Embryonic facial prominence (tissue), 1 donor: ENCODE data around the gene HELLS.
"Not testable (repeated sequence)": the region's sequence is repeated elsewhere in the genome, so short reads cannot be mapped to it uniquely, and the experiment has no call there.

Experiments
- DNase-seq: peaks from one replicate; pipeline ENCODE4 v3.0.0-alpha.2; 2016; ENCODE audit errors: extremely low spot score

HELLS gene

GRCh38 chr10:94607111-94607510 is 61.5 kb downstream of the HELLS start:
- DNase-seq = no peak

- DNase-seq = no peak
Observed at GRCh38 chr10:94608559-94608958, 63.0 kb downstream of the HELLS start.

DNA sequence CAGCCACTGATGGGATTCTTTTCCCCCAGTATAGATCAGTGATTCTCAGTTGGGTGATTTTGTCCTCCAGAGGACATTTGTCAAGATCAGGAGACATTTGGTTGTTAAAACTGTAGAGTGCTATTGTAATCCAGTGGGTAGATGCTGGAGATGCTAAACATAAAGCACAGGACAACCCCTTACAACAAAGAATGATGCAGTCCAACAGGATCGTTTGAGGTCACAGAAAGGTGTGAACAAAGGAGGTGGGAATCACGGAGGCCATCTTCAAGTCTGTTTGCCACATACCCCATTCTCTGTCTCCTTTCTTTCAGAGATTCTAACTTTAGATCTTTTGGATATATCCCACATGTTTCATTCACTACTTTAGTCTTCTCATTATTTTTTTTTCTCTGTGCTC is 69.0 kb downstream of the HELLS start:
- DNase-seq = no peak

DNA sequence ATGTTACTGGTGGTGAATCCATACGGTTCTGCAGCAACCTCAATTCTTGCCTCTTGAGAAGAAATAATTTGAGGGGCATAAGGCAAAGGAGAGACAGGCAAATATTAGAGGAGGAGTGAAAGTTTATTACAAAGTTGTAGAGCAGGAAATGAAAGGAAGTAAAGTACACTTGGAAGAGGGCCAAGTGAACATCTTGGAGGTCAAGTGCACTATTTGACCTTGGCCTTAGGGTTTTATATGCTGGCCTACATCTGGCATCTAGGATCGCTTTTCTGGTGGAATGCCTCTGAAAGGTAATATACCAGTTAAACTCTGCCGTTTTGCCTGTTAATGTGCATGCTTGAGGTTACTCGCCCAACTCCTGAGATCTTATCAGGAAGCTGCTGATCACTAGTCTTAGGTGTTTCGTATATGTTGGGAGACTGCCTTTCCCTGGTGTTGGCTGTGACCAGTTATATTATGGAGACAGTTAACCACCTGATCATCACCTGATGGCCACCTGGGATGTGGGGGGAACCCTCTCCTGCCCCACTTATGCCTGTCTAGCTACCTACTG is 71.9 kb downstream of the HELLS start:
- DNase-seq = no peak

- no peak for DNase-seq
Observed at GRCh38 chr10:94622666-94623205, 77.1 kb downstream of the HELLS start.

DNA sequence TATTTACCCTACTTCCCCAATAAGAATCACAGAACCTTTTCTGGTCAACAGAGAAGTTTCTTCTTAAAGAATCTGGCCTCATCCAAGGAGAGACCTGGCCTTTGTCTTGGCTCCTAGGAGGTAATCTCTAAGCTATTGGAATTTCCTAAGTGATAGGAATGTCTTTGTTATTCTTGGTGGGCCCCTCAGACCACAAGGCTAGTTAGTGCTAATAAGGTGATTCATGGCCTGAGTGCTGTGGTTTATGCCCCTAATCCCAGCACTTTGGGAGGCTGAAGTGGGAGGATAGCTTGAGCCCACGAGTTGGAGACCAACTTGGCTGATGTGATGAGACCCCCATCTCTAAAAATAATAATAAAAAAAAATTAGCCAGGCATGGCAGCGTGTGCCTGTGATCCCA is 78.0 kb downstream of the HELLS start:
- no peak for DNase-seq

GRCh38 chr10:94626476-94626875 is 80.9 kb downstream of the HELLS start:
- DNase-seq = no peak

DNA sequence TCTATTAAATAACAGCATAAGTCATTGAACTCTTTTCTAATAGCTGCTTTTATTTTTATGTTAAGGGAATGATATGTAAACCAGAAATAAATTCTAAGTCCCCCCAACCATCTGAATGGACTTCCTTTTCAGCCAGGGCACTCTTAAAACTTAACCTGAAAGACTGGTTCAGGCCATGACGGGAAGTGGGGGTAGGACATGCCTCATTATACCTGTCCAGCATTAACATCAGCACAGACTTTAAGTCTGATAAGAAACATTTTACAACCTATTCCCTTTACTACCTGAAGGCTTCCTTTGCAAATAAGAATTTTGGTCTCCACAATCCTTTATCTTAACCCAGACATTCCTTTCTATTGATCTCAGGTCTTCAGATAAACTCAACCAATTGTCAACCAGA is 81.9 kb downstream of the HELLS start:
- no peak for DNase-seq

DNA sequence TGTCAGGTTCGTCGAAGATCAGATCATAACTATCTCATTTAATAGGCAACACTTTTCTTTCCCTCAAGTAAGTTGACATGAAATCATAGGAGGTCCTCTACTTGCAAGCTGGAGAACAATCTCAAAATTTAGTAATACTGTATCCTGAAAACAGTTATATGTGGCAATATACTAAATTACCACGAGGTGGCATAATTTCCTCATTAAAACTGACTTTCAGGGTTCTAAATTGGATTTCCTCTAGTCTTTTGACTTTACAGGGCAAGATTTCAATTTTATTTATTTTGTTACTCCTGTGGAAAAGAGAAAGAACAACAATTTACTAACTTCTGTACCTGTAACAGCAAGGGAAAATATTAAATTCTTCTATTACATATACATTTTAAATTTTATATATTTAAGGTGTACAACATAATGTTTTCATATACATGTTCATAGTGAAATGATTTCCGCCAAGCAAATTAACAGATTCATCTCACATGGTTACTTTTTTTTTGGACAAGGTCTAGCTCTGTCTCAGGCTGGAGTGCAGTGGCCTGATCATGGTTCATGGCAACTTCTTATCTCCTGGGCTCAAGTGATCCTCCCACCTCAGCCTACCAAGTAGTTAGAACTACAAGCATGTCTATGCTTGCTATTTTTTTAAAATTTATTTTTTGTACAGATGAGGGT is 84.6 kb downstream of the HELLS start:
- DNase-seq = peak; percentile 6

- no peak for DNase-seq
Observed at GRCh38 chr10:94631077-94631875, 85.7 kb downstream of the HELLS start.

DNA sequence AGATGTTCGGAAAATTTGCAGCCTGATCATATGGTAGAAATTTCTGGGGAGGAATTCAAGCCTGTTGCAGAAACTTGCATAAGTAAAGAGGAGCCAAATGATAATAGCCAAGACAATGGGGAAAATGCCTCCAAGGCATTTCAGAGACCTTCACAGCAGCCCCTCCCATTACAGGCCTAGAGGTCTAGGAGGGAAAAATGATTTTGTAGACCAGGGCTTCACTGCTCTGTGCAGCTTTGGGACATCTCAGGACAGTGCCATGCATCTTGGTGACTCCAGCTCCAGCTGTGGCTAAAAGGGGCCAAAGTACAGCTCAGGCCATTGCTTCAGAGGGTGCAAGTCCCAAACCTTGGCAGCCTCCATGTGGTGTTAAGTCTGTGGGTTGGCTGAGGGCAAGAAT is 87.4 kb downstream of the HELLS start:
- no peak for DNase-seq

DNA sequence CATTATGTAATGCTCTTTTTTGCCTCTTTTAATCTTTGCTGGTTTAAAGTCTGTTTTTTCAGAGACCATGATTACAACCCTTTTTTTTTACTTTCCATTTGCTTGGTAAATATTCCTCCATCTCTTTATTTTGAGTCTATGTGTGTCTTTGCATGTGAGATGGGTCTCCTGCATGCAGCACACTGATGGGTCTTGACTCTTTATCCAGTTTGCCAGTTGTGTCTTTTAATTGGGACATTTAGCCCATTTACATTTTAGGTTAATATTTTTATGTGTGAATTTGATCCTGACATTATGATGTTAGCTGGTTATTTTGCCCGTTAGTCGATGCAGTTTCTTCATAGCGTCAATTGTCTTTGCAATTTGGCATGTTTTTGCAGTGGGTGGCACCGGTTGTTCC is 92.5 kb downstream of the HELLS start:
- not testable (repeated sequence) for DNase-seq

DNA sequence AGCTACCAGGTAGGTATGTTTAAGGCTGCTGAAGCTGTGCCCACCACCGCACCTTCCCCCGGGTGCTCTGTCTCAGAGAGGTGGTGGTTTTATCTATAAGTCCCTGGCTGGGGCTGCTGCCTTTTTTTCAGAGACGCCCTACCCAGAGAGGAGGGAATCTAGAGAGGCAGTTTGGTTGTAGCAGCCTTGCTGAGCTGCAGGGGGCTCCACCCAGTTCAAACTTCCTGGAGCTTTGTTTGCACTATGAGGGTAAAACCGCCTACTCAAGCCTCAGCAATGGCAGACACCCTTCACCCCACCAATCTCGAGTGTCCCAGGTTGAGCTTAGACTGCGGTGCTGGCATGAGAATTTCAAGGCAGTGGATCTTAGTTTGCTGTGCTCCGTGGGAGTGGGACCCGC is 94.3 kb downstream of the HELLS start:
- no peak for DNase-seq

GRCh38 chr10:94640562-94640961 is 95.0 kb downstream of the HELLS start:
- no peak for DNase-seq

DNA sequence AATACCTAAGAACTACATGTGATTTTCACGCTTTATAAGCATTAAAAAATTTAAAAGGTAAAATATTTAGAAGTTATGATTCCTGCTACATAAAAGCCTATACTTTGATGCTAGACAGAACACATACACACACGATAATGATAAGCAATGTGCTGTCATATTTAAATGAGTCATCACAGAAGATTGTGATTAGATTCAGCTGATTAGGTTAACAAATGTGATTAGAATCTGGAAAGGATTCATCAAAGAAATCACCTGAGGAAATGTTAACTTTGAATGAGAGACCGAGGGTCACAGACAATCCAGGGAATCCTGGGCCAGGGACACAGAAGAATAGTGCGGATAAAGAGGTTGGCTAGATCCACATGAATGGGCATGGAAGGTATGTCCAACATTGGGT is 95.9 kb downstream of the HELLS start:
- DNase-seq = no peak

GRCh38 chr10:94644352-94644751 is 98.8 kb downstream of the HELLS start:
- DNase-seq = no peak

GRCh38 chr10:94645285-94645684 is 99.7 kb downstream of the HELLS start:
- no peak for DNase-seq
